22Rv1 (cell line): ENCODE data around the gene LGALS9.

Experiments used
- CTCF ChIP-seq: fragments of 450-650 bp; IDR thresholded peaks from 2 replicates; pipeline ENCODE4 v1.5.1; 2017; ENCODE audit warnings: mild to moderate bottlenecking
- ZFX ChIP-seq: fragments of 450-650 bp; IDR thresholded peaks from 2 replicates; pipeline ENCODE4 v1.6.1; 2017; ENCODE audit warnings: antibody characterized with exemption, borderline replicate concordance

DNA sequence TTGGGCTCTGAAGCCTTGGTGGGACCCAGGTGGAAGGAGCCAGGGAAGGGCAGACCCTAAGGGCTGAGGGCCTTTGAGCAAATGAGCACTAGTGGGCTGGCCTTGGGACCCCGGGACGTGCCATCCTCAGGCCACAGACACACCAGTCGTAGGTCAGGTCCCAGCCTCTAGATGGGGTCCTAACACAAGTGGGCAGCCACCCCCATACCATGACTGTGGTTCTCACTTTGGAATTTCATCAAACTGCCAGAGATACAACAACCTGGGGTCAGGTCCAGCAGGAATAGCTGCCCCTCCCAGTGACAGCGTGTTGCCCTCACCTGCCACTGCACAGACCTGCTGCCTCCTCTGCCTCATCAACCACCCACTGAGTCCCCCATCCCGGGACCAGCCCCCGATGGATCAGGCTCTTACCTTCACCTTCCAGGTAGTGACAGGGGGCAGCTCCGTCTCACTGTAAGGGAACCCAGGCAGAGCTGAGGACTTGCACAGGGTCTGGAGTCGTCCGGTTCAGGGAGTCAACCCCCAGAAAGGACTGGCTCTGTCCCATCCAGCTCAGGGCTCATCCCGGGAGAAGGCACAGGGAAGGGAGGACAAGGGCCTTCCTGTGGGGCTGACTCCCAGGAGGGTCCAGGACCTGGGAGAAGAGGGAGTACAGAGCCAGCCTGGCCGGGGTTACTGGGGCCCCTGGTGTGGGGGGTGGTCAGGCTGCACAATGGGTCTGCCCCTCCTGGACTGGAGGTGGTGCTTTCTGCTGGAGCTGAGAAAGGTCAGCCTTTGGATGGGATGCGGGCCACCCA, 40.0 kb downstream of the LGALS9 start:
- TF ChIP-seq CTCF: no peak
- TF ChIP-seq ZFX: no peak
